ENCODE data around the gene ZNF79. TPM values are rescaled to one million over a fixed set of nuclear protein-coding genes. Genes with fewer than 3 reads are reported as not detected.
A peak's percentile ranks its signal among the peaks of the same experiment; 100 is the strongest.

The ZNF79 gene
- total and polyA plus RNA-seq, 2 of the 8 experiments (the other 6 are each of a cell fraction or from before 2014, with no cell fraction given), result 2.4 to 7.4 TPM

DNA sequence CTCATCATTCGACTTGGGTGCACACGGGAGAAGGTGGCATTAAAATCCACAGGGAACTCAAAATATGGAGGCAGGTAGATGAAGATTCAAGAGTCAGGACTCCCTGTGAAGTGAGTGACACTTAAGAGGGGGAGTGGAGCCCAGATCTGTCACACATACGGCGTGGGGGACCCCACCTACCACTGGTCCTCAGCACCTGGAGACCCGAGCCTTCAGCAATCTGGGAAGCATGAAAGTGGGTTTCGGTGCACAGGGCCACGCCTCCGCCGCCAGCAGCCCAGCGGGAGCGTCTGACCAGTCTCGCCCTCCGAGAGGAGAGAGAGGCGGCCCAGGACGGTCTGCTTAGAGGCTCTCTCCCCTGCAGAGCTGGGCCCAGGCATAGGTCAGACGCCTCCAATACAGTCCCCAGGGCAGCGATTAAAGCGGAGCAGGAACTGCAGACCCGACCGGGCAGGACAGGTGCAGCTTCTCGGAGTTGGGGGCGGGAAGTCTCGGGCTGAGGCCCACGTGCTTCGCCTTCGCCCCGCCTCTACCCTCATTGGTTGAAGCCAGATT lies 27.9 kb upstream of the ZNF79 start:
- no peak overlapping the region for H2BK120ac ChIP-seq (replicated peaks; ENCODE audit: low read depth, low read length)
- CTCF ChIA-PET (ENCODE audit: partially characterized antibody), result interaction anchor here (0.6 to 4.8 kb wide), 10 partner anchors 10 to 216 kb away, joined by 3 to 21 read pairs (median 6); partner anchors contain the start of gene ZNF79
- H4K91ac ChIP-seq (replicated peaks; ENCODE audit: insufficient read length, low read length), result no peak overlapping the region
- no peak overlapping the region for H3K56ac ChIP-seq (replicated peaks; ENCODE audit: insufficient read length, low read depth, low read length)
- H3K23ac ChIP-seq (ENCODE audit: insufficient read length), result no peak overlapping the region
- peaks cover 0 to 15% (median 6%) of the 10 kb centered on the region in 4 experiments; a peak in 6 of 7 replicates for H3K4me1 ChIP-seq (replicated peaks in 1 of 4; ENCODE audit: control insufficient read depth in 3 of 4, insufficient read depth in 4 of 4, low read length in 3 of 4)
- H3K23me2 ChIP-seq (ENCODE audit: low read depth, low read length), result peaks cover 14% of the 10 kb centered on the region
- peak overlapping the region; percentile 38 to 71 (median 67) for H3K4me3 ChIP-seq (ENCODE audit: extremely low read depth in 1 of 4, insufficient read depth in 2 of 4, low read depth in 3 of 4, low read length in 4 of 4)
- H2BK20ac ChIP-seq (ENCODE audit: low read length), result no peak overlapping the region
- no peak overlapping the region for H4K5ac ChIP-seq (ENCODE audit: insufficient read length, low read depth, low read length)
- no peak overlapping the region for H2AK5ac ChIP-seq (ENCODE audit: low read depth, low read length)
- FAIRE-seq (no peak), DNase-seq (ENCODE audit: low read depth in 1 of 2, low spot score in 2 of 2) (no peak)
- H2BK15ac ChIP-seq (ENCODE audit: low read length), result no peak overlapping the region
- H3K4ac ChIP-seq (replicated peaks; ENCODE audit: insufficient read length, low read depth, low read length), result no peak overlapping the region
- H3K79me2 ChIP-seq (ENCODE audit: control insufficient read depth in 1 of 2, insufficient read depth in 2 of 2, low read length in 2 of 2), result peaks cover 0 to 15% of the 10 kb centered on the region in 2 experiments; a peak in 1 of 4 replicates
- peaks cover 10% of the 10 kb centered on the region in 2 experiments for H4K20me1 ChIP-seq (replicated peaks in 1 of 2; ENCODE audit: control insufficient read depth in 1 of 2, insufficient read depth in 2 of 2, low read length in 2 of 2)
- H3K14ac ChIP-seq (ENCODE audit: insufficient read length), result no peak overlapping the region
- H3K79me1 ChIP-seq (ENCODE audit: low read depth, low read length), result peaks cover 3% of the 10 kb centered on the region
- WGBS, 2 experiments (ENCODE audit: extremely low coverage in 1 of 2, insufficient coverage in 1 of 2, insufficient read length in 1 of 2, insufficient replicate concordance in 2 of 2, low coverage in 1 of 2, low lambda C conversion rate in 2 of 2, missing lambda C conversion rate in 1 of 2), result 9% methylated on average over 24 of the region's 27 CpGs; no CpG with 5 or more reads in 1 of the 2 experiments
- peak overlapping the region; percentile 47; the same call in 1 of the 2 replicates for H4K8ac ChIP-seq (ENCODE audit: extremely low read depth, insufficient read depth, low read length)
- peak overlapping the region; percentile 15 to 58 (median 50) for H3K9ac ChIP-seq (replicated peaks in 1 of 4; ENCODE audit: extremely low read depth in 1 of 4, low read depth in 3 of 4, low read length in 3 of 4)
- no peaks in the 10 kb centered on the region for H3K9me3 ChIP-seq (ENCODE audit: insufficient read depth in 2 of 2, low read depth in 1 of 2, low read length in 1 of 2)
- peaks cover 0 to 5% (median 0%) of the 10 kb centered on the region in 4 experiments; a peak in 3 of 8 replicates for H3K36me3 ChIP-seq (ENCODE audit: control insufficient read depth in 2 of 4, insufficient read depth in 4 of 4, low read length in 3 of 4)
- peaks cover 0 to 6% (median 0%) of the 10 kb centered on the region in 4 experiments; a peak in 3 of 7 replicates for H3K27me3 ChIP-seq (replicated peaks in 1 of 4; ENCODE audit: control insufficient read depth in 3 of 4, extremely low read depth in 1 of 4, insufficient read depth in 3 of 4, low read length in 3 of 4)
- no peak overlapping the region for H2BK5ac ChIP-seq (ENCODE audit: low read depth, low read length)
- peak overlapping the region; percentile 35; the same call in 1 of the 2 replicates for H3K27ac ChIP-seq (ENCODE audit: low read depth, low read length)
- no peak overlapping the region for H3K18ac ChIP-seq (ENCODE audit: extremely low read depth, low read length)
- peak overlapping the region; percentile 81 to 87 for H3K4me2 ChIP-seq (ENCODE audit: insufficient read depth in 1 of 2, low read depth in 2 of 2, low read length in 2 of 2)
- peak overlapping the region; percentile 1; the same call in 1 of the 2 replicates for H2BK12ac ChIP-seq (ENCODE audit: low read depth, low read length)
- H2AFZ ChIP-seq (ENCODE audit: low read length), result peak overlapping the region; percentile 65; the same call in 1 of the 2 replicates
- POLR2A ChIA-PET (ENCODE audit: partially characterized antibody), result interaction anchor here (0.6 to 3.5 kb wide), 9 partner anchors 10 to 172 kb away, joined by 3 to 24 read pairs (median 6); partner anchors contain the start of genes LRSAM1, RPL12 and ZNF79
- TF ChIP-seq, protein P1, sequence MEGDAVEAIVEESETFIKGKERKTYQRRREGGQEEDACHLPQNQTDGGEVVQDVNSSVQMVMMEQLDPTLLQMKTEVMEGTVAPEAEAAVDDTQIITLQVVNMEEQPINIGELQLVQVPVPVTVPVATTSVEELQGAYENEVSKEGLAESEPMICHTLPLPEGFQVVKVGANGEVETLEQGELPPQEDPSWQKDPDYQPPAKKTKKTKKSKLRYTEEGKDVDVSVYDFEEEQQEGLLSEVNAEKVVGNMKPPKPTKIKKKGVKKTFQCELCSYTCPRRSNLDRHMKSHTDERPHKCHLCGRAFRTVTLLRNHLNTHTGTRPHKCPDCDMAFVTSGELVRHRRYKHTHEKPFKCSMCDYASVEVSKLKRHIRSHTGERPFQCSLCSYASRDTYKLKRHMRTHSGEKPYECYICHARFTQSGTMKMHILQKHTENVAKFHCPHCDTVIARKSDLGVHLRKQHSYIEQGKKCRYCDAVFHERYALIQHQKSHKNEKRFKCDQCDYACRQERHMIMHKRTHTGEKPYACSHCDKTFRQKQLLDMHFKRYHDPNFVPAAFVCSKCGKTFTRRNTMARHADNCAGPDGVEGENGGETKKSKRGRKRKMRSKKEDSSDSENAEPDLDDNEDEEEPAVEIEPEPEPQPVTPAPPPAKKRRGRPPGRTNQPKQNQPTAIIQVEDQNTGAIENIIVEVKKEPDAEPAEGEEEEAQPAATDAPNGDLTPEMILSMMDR (IDR thresholded peaks at IDR 0.05; ENCODE audit: control extremely low read depth in 1 of 3, insufficient read depth in 1 of 3, low read depth in 1 of 3, low read length in 3 of 3), result no peak
- TF ChIP-seq, protein P2, sequence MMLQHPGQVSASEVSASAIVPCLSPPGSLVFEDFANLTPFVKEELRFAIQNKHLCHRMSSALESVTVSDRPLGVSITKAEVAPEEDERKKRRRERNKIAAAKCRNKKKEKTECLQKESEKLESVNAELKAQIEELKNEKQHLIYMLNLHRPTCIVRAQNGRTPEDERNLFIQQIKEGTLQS (IDR thresholded peaks at IDR 0.05; ENCODE audit: insufficient read depth, low read depth, low read length), result 0 out of 2 replicates have a peak, but pooled peaks have one; percentile 13

All from H1 (cell line).